ENCODE data around the gene ZNF396. TPM values are rescaled to one million over a fixed set of nuclear protein-coding genes. Genes with fewer than 3 reads are reported as not detected.

Gene ZNF396
- total RNA-seq, 1 donor from 2014 or later, result 1.4 TPM

GRCh38 chr18:35390951-35391700 is 14.0 kb upstream of the ZNF396 start:
- no peaks in the 10 kb centered on the region for H3K27me3 Mint-ChIP-seq (ENCODE audit: low read depth, unreplicated experiment)
- no peak for FAIRE-seq
- H3K4me1 ChIP-seq (ENCODE audit: insufficient read depth, low read length), result peaks cover 16% of the 10 kb centered on the region

GRCh38 chr18:35389095-35389618 is 12.0 kb upstream of the ZNF396 start:
- Mint-ChIP-seq H3K9me3 (ENCODE audit: unreplicated experiment) (peaks cover 2% of the 10 kb centered on the region), H3K4me1 (ENCODE audit: low read depth, unreplicated experiment) (peaks cover 29% of the 10 kb centered on the region), H3K27me3 (ENCODE audit: low read depth, unreplicated experiment) (no peaks in the 10 kb centered on the region), H3K27ac (ENCODE audit: unreplicated experiment) (peak overlapping the region; percentile 64), H3K36me3 (ENCODE audit: low read depth, unreplicated experiment) (no peaks in the 10 kb centered on the region), H3K4me3 (ENCODE audit: unreplicated experiment) (no peak overlapping the region)
- peak overlapping the region; percentile 39 for H3K27ac ChIP-seq (ENCODE audit: low read depth, low read length)
- H3K4me3 ChIP-seq (ENCODE audit: insufficient read depth, low read depth, low read length), result peak overlapping the region; percentile 24
- FAIRE-seq (peak; percentile 95), DNase-seq (ENCODE audit: low read depth) (peak; percentile 87)
- no peaks in the 10 kb centered on the region for H4K20me1 ChIP-seq (ENCODE audit: insufficient read depth, low read length)
- no peaks in the 10 kb centered on the region for H3K79me2 ChIP-seq (ENCODE audit: insufficient read depth, low read length)
- peak overlapping the region; percentile 37 for H2AFZ ChIP-seq (ENCODE audit: low read depth, low read length)
- peak overlapping the region; percentile 71 for H3K4me2 ChIP-seq (ENCODE audit: low read length)
- no peaks in the 10 kb centered on the region for H3K36me3 ChIP-seq (ENCODE audit: insufficient read depth, low read length)
- peaks cover 16% of the 10 kb centered on the region for H3K4me1 ChIP-seq (ENCODE audit: insufficient read depth, low read length)
- H3K9me3 ChIP-seq (ENCODE audit: insufficient read depth, low read depth, low read length), result no peaks in the 10 kb centered on the region
- H3K27me3 ChIP-seq (ENCODE audit: insufficient read depth, low read length), result no peaks in the 10 kb centered on the region
- H3K9ac ChIP-seq (ENCODE audit: low read length), result no peak overlapping the region
- TF ChIP-seq EZH2 (IDR thresholded peaks at IDR 0.05; ENCODE audit: insufficient read depth, low read length), result no peak
- TF ChIP-seq, protein P1, sequence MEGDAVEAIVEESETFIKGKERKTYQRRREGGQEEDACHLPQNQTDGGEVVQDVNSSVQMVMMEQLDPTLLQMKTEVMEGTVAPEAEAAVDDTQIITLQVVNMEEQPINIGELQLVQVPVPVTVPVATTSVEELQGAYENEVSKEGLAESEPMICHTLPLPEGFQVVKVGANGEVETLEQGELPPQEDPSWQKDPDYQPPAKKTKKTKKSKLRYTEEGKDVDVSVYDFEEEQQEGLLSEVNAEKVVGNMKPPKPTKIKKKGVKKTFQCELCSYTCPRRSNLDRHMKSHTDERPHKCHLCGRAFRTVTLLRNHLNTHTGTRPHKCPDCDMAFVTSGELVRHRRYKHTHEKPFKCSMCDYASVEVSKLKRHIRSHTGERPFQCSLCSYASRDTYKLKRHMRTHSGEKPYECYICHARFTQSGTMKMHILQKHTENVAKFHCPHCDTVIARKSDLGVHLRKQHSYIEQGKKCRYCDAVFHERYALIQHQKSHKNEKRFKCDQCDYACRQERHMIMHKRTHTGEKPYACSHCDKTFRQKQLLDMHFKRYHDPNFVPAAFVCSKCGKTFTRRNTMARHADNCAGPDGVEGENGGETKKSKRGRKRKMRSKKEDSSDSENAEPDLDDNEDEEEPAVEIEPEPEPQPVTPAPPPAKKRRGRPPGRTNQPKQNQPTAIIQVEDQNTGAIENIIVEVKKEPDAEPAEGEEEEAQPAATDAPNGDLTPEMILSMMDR (IDR thresholded peaks at IDR 0.05; ENCODE audit: insufficient read depth, low read depth, low read length), result no peak

More at GRCh38 chr18:35390951-35391700, 14.0 kb upstream of the ZNF396 start:
- DNase-seq (ENCODE audit: low read depth), result no peak
- no peak overlapping the region for H3K27ac ChIP-seq (ENCODE audit: low read depth, low read length)
- Mint-ChIP-seq H3K9me3 (ENCODE audit: unreplicated experiment) (peaks cover 2% of the 10 kb centered on the region), H3K36me3 (ENCODE audit: low read depth, unreplicated experiment) (no peaks in the 10 kb centered on the region), H3K4me1 (ENCODE audit: low read depth, unreplicated experiment) (peaks cover 29% of the 10 kb centered on the region), H3K27ac (ENCODE audit: unreplicated experiment) (no peak overlapping the region), H3K4me3 (ENCODE audit: unreplicated experiment) (no peak overlapping the region)
- no peak overlapping the region for H3K9ac ChIP-seq (ENCODE audit: low read length)
- no peak overlapping the region for H2AFZ ChIP-seq (ENCODE audit: low read depth, low read length)
- H3K79me2 ChIP-seq (ENCODE audit: insufficient read depth, low read length), result no peaks in the 10 kb centered on the region
- H3K4me3 ChIP-seq (ENCODE audit: insufficient read depth, low read depth, low read length), result no peak overlapping the region
- no peaks in the 10 kb centered on the region for H3K36me3 ChIP-seq (ENCODE audit: insufficient read depth, low read length)
- TF ChIP-seq EZH2 (IDR thresholded peaks at IDR 0.05; ENCODE audit: insufficient read depth, low read length), result no peak
- TF ChIP-seq, protein P1 (IDR thresholded peaks at IDR 0.05; ENCODE audit: insufficient read depth, low read depth, low read length), result no peak
- no peaks in the 10 kb centered on the region for H3K27me3 ChIP-seq (ENCODE audit: insufficient read depth, low read length)
- H3K4me2 ChIP-seq (ENCODE audit: low read length), result no peak overlapping the region
- H3K9me3 ChIP-seq (ENCODE audit: insufficient read depth, low read depth, low read length), result no peaks in the 10 kb centered on the region
- no peaks in the 10 kb centered on the region for H4K20me1 ChIP-seq (ENCODE audit: insufficient read depth, low read length)

GRCh38 chr18:35387152-35387571 is 10.0 kb upstream of the ZNF396 start:
- Histone ChIP-seq H2AFZ (ENCODE audit: low read depth, low read length) (no peak overlapping the region), H3K9me3 (ENCODE audit: insufficient read depth, low read depth, low read length) (no peaks in the 10 kb centered on the region), H3K27me3 (ENCODE audit: insufficient read depth, low read length) (no peaks in the 10 kb centered on the region), H3K4me1 (ENCODE audit: insufficient read depth, low read length) (peaks cover 16% of the 10 kb centered on the region), H4K20me1 (ENCODE audit: insufficient read depth, low read length) (no peaks in the 10 kb centered on the region), H3K79me2 (ENCODE audit: insufficient read depth, low read length) (no peaks in the 10 kb centered on the region), H3K36me3 (ENCODE audit: insufficient read depth, low read length) (no peaks in the 10 kb centered on the region), H3K9ac (ENCODE audit: low read length) (no peak overlapping the region), H3K4me2 (ENCODE audit: low read length) (no peak overlapping the region), H3K4me3 (ENCODE audit: insufficient read depth, low read depth, low read length) (no peak overlapping the region), H3K27ac (ENCODE audit: low read depth, low read length) (no peak overlapping the region)
- Mint-ChIP-seq H3K4me1 (ENCODE audit: low read depth, unreplicated experiment) (peaks cover 29% of the 10 kb centered on the region), H3K4me3 (ENCODE audit: unreplicated experiment) (no peak overlapping the region), H3K9me3 (ENCODE audit: unreplicated experiment) (peaks cover 2% of the 10 kb centered on the region), H3K27ac (ENCODE audit: unreplicated experiment) (no peak overlapping the region), H3K27me3 (ENCODE audit: low read depth, unreplicated experiment) (peaks cover 2% of the 10 kb centered on the region), H3K36me3 (ENCODE audit: low read depth, unreplicated experiment) (peaks cover 1% of the 10 kb centered on the region)
- TF ChIP-seq EZH2 (IDR thresholded peaks at IDR 0.05; ENCODE audit: insufficient read depth, low read length), result no peak
- TF ChIP-seq, protein P1 (IDR thresholded peaks at IDR 0.05; ENCODE audit: insufficient read depth, low read depth, low read length), result no peak
- peak; percentile 74 for DNase-seq (ENCODE audit: low read depth)
- FAIRE-seq, result no peak
